NOMO-1 (cell line): Measurements from ENCODE around the gene GRM8.

Experiments used
- DNase-seq, 2 experiments: peaks; one replicate each; lab custom pipeline; 2025; ENCODE audit not compliant: unreplicated experiment in 2 of 2; lab: John Stamatoyannopoulos, UW

GRM8 gene

DNA sequence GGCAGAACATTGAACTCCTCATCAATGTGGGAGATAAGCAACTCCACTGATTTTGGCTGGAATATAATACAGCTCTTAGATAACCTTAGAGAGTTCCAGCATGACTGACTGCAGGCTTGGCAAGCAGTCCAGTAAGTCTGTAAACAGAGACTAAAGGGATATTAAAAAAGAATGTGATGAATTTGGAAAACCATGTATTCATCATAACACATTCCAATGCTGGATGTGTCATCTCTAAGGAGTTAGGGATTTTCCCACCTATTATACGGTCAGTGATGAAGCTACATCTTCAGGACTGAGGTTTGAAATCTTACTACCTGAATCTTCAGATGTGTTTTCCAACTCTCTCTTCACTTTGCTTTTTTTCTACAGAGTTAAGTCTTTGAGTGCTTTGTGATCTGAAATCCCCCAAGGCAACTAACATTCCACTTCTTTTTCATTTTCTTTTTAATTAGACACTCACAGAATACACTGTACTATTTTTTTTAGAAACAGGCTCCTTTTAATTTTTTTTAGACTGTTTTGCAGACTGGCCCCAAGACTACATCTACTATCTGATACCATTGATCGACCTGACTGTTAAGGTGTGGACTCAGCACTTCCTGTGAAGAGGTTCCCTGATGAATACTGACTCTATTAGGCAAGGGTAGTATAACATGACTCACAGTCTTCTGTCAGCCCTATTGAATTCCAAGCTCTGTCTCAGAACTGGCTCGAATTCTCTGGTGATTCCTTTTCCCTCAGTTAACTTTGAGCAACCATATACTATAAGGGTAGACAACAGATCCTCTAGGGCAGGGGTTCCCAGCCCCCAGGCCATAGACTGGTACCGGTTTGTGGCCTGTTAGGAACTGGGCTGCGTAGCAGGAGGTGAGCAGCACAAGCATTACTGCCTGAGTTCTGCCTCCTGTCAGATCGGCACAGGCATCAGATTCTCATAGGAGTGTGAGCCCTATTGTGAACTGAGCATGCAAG, 678.2 kb downstream of the GRM8 start:
- DNase-seq = no peak

DNA sequence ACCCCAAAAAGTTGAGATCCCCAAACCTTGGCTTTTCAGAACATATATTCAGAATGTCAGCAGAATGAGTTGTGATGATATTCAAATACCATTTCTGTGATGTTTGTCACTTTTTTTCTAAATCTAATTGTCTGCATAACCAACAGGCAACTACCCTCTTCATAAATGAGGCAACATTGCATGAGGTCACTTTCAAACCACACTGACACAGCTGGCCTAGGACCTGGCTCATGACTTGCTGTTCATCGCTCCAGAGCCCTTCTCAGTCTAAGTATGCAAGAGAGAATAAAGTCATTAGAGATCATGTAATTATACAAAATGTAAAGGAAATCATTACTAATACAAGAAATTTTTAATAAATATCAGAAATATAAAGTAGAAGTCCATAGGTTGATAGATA, 681.9 kb downstream of the GRM8 start:
- peak in 1 of 2 experiments; percentile 0 for DNase-seq

DNA sequence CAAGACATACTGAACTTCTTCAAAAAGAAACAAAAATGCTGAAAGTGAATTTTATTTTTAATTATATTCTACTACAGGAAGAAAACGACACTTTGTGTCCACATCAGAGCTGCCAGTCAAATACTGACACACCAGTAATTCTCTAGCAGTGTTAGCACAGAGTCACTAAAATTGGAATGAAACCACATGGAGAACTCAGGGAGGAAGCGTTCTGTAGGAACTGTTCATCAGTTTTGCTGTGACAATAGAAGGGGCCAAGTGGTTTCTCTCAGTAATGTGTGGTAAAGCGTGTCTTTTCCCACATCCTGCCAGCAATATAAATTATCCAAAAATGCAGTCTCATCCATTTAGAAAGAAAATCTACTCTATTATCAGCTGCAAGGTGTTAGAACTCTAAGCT, 683.3 kb downstream of the GRM8 start:
- peak; percentile 2 to 41 for DNase-seq

DNA sequence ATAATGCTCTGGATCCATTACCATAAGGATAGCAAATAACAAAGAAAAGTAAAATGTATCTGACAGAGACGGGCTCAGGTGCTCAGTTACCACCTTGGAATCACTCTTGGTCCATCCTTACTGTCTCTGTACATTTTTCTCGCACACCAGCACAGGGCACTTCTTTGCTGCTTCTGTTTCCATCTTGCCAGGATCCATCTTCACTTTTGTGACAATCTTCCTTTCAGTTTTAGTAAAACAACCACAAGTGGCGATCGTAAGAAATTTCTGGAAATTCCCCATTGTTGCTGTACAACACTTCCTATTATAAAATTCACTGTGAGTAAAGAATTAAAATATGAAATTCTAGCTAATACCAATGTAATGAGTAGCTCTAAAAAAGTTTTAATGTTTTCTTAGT, 695.5 kb downstream of the GRM8 start:
- no peak for DNase-seq

DNA sequence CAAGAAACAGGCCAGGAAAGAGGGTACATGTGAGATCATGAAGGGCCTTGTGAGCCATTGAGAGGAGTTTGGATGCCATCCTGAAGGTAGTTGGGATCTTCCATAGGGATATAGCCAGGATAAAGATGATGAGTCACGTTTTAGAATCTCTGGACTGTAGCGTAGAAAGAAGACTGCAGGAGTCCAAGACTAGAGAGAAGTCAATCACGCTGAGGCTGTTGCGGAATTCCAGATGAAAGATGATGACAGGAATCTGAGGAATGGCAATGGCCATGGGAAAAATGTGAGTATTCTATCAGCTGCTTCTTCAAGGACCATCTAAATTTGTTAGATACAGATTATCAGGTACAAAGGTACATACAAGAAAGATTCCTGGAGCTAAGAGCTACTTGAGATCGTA, 711.3 kb downstream of the GRM8 start:
- DNase-seq = no peak

DNA sequence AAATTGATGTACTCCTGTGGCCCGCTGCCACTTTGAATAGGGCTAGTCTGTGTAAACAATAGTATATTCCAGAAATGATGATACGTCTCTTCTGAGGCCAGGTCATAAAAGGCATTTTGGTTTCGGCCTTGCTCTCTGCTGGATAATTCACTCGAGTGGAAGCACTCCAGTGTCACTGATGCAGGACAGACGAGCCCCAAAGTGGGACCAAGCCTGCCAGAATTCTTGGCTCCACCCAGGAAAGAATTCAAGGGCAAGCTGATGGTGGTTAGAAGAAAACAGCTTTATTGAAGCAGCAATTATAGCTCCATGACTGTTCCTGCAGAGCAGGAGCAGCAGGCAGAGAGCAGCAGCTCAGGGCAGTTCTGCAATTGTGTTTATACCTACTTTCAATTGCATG, 717.6 kb downstream of the GRM8 start:
- DNase-seq = no peak

DNA sequence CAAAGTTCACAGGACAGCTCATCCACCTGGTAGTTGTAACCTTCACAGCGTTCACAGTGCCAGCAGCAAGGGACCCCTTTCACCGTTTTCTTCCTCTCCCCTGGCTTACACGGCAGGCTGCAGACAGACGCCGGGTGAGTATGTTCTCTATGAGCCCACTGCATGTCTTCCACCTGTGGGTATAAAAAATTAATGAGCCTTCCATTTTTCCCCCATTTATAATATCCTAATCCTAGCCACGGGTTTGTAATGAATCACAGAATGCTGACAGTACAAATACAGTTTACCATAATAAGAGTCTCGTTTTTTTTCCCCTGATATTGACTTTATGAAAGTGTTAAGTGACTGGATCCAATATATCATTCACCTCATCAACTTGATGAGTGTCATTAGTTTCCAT, 719.0 kb downstream of the GRM8 start:
- no peak for DNase-seq

DNA sequence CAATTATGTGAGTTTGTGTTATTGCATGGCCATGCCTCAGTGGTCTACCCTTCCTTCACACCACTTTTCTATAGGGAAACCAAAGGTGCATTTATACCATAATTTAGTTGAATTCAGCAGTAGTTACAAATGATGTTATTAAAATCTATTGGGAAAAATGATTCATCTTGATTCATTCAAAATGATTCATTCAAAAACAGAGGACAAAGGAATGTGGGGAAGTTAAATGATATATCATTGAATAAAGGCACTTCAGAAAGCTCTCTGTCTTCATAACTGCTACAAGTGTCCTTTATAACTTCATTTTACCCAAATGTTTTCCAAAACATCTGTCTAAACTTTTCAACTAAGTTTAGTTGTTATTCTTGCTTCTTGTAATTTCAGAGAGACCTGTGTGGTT, 722.9 kb downstream of the GRM8 start:
- DNase-seq = no peak

DNA sequence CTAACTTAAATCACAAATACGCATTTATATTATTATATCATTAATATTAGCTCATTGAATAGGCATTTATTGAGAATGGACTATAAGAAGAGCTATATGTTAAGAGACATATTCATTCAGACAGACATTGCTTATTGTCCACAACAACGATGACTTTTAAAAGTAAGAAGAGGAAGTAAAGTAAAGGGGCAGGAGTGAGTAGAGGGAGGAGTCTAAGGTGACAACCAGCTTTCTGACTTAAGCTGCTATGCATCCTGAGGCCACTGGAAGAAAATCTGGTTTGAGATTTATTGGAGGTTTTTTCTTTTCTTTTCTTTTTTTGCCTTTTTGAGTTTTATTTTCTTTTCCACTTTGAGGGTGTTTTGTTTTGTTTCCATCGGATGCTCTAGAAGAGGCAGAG, 723.5 kb downstream of the GRM8 start:
- DNase-seq = no peak

DNA sequence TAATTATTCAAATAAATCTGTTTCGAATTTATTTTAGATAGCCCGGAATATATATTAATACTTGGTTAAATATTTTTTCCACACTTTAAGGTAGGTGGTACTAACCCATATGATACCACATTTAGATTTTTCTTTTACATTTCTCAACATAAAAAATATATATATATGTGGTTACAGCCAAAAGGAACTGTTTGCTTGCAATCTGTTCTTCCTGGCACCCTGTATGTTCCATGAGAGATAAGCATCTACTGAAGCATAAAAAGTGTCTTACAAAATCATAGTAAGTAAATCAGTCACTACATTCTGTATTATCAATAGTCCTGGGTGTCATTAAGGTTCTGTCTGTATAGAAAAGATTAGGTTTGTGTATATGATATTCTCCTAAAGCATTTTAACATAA, 726.8 kb downstream of the GRM8 start:
- no peak for DNase-seq

DNA sequence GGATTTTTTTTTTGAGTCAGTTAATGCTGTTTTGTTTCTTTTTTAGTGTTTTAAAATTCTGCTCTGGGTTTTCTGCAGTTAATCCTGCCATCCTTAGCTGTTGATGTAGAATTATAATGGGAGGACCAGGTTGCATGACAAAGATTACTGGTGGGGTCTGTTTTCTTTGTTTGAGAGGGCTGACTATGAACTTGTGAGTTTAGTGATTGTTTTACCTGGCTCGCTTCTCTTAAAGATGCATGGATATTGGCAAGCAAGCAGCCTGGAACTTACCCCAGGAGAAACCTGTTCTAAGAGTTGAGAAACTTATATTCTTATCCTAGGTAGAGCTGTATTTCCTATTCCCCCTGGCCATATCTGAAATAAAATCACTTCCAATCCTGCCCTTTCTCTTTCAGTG, 727.8 kb downstream of the GRM8 start:
- DNase-seq = no peak

DNA sequence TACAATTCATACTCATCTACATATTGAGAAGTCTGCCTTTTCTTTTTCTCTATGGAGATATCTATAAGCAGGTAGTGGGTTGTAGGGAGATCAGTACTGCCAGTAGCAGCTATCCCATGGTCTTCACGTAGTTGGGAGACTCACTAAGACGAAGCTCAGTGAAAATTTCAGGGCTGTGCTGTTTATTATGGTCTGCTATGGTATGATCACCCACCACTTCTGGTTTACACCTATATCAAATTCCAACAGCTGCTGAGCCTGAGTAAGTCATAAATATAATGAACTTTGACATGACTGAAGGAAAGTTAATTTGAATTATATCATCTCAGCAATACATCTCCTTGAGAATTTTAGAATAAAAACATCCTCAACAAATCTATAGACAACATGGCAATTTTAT, 741.7 kb downstream of the GRM8 start:
- no peak for DNase-seq

DNA sequence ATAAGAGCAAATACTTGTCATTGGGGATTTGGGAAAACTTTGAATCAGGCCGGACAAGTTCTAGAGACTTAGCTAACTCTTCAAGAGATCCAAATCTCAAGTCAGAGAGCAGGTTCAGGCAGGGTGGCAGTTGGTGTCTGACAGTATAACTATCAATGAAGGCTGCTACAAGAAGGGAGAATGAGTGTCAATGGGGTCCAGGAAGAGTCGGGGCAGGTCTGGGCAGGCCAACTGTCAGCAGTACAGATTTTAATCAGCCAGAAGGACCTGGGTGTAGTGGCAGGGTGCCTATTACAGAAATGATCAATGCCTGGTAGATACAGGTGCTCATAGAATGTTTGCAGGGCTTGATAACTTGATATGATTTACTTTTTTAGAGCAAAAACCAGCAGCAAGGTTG, 751.1 kb downstream of the GRM8 start:
- DNase-seq = no peak

DNA sequence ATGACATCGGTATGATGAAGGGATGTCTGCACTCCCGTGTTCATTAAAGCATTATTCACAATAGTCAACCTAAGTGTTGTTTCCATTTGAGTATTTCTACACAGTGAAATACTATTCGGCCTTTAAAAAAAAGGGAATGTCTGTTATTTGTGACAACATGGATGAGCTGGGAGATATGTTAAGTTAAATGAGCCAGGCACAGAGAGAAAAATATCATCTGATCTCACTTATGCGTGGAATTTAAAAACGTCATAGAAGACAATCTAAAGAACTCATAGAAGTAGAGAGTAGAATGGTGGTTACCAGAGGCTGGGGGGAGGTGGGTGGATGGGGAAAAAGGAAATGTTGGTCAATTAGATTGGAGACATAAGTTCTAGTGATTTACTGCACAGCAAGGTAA, 753.3 kb downstream of the GRM8 start:
- DNase-seq = no peak

DNA sequence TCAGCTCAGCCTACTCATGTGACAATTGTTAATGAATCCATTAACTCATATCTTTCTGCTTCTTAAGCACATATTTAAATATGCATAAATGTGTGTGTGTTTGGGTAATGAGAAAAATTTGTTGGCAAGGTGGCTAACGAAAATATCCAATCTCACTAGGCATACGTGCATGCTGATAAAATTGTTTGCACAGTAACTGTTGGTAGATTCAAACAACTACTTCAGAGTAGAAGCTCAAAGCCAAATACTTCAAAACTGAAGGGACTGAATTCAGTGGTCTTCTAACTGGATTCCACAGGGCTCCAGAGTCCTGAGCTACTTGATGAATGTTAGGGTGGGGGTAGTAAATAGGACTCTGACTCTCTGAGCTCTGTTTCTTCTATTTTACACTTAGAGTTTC, 757.0 kb downstream of the GRM8 start:
- DNase-seq = no peak

DNA sequence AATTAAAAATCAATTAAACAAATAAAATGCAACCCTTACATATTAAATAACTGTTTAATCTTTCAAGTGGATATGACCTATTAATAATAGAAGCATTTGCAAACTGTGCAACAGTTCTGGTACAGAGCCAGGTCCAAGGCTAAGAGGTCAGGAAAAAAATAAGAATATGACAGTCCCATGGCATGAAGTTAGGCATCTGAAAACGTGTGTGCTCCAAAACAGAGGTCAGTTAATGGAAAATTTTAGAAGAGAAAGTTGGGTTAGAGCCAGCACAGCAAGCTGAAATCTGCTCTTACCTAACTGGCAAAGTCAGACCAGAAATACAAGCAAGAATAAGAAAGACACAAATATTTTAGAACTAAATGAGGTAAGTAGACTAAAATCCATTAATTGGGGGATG, 757.7 kb downstream of the GRM8 start:
- DNase-seq = no peak

DNA sequence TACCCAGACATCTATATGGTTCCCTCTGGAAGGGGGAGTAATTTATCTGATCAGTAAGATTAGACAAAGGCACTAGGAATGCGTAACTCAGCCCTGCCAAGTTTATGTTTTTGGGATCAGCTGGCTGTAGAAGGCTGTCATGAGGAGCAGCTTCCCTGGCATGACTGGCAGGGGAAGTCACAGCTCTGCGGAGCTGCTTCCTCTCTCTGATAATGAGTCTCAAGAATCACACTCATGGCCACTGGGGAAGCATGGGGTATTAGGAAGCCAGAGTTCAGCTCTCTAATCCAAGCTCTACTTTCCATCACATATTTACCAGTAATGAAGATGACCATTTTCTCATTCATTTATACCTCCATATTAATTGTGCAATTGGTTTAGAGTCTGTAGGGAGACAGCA, 758.9 kb downstream of the GRM8 start:
- no peak for DNase-seq

DNA sequence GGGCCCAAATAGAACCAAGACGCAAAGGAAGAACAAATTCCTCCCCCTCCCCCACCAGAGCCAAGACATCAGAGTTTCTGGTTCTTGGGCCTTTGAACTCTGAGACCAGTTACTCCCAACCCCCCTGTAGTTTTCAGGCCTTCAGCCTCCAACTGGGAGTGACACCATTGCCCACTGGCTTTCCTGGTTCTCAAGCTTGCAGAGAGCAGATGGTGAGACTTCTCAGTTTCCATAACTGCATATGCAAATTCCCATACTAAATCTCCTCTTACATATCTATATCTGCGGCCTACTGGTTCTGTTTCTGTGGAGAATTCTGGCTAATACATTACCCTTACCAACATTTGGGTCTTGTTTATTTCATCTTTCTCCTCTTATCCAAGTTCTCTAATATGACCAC, 762.9 kb downstream of the GRM8 start:
- DNase-seq = no peak

DNA sequence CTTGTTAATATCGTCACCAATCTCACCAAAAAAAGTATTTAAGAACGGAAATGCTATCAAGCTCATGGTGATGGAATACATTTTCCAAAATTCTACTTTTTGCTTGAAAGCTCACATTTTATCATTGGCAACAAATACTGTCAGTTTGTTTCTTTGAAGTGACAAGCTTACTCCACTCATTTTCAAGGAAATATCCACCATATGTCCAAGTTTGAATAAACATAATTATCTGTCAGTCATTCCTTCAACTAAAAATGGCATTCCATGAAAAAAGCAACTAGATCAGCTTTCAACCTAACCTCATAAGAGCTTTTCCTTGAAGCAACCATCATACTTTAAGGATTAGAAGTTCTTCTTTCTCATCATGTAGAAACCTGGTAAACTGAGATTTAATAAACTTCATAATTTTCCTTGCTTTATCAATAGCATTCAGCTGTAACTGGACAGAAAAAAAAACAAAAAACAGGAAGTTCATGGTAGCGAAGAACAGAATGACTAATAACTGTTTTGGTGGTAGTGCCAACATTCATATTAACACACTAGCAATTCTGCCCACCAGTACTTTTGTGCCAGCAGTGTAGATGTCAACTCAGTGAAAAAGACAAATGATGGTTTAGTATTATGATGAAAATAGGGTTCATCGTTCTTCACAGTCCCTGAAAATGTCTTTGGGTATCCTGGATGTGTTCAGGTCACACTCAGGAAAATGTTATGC, 764.9 kb downstream of the GRM8 start:
- no peak for DNase-seq

DNA sequence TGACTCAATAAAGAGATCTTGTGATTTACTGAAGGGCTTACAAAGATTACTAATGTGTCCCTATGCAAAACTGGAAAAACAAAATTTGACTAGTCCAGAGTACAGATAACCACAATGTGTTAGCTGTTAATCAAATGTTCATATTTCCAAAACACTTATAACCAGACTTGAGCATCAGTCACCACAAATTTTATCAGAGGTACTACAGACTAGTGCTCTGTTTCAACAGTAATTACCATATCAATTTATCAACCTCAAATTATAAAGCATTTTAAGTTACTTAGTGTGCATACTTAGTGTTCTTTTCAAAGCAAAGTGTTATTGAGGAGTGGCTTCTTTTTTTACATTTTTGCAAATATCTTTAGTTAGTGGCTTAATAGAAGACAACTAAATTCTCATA, 765.9 kb downstream of the GRM8 start:
- no peak for DNase-seq

DNA sequence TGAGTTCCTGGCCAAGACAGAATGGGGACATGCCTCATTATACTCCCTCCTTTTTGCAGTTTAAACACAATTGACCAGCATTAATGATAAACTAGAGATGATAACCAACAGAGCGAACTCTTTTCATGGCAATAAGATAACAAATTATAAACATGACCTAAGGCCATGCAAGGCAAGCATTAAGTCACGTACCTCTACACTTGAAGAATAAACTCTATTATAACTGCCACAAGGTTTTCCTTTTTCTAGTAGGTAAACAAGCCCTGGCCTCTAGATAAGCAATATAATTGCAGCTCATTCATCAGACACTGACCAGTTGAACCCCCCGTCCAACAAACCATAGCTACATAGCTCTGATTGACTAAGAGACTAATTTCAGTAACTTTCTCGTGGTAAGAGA, 767.0 kb downstream of the GRM8 start:
- no peak for DNase-seq

DNA sequence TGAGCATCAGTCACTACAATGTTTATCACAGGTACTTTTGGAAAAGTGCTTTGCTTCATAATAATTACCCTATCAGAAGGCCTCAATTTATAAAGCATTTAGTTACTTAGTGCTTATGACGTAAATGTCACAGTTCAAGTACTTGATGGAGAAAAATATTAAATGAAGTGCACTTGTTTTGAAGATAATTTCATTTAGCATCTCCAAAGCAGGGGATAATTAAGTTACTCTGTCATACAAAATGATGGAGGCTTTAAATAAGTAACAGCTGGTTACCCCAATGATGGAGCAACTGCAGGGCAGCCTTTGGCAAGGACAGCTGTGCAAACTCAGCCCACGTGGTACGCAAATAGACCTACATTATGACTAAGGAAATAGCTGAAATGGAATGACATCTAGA, 768.8 kb downstream of the GRM8 start:
- no peak for DNase-seq
